Natural killer cell treated with Interleukin-12 subunit alpha and Interleukin-12 subunit beta and Interleukin-15 and Interleukin-18, amount 100 ng/mL, for 72 hours (primary cell): Measurements from ENCODE around the gene NFKB2. TPM values are rescaled to one million over a fixed set of nuclear protein-coding genes. Genes with fewer than 3 reads are reported as not detected.

Experiments
- ATAC-seq, 2 donors: fragments of 150-1000 bp; cut with Tn5 transposase in 1 of 2; sonication (Bioruptor Pico), chemical (Tn5 transposase) in 1 of 2; 2 replicates each; pipeline ENCODE4 v1.10.0; 2021
- DNase-seq: peaks from one replicate; pipeline ENCODE4 v3.0.0; 2022; ENCODE audit warnings: low spot score
- H3K27ac Mint-ChIP-seq, 2 donors: 1 replicate in 1 of 2; 2 replicates in 1 of 2; pipeline ENCODE4 v1.8.0; 2022; ENCODE audit warnings: mixed read lengths in 2 of 2, mild to moderate bottlenecking in 1 of 2, moderate library complexity in 1 of 2
- H3K27me3 Mint-ChIP-seq, 2 donors: 1 replicate in 1 of 2; 2 replicates in 1 of 2; pipeline ENCODE4 v1.8.0; 2022; ENCODE audit warnings: mixed read lengths in 2 of 2
- H3K36me3 Mint-ChIP-seq: one replicate; pipeline ENCODE4 v1.8.0; 2022; ENCODE audit warnings: mixed read lengths
- H3K4me1 Mint-ChIP-seq, 2 donors: 1 replicate in 1 of 2; 2 replicates in 1 of 2; pipeline ENCODE4 v1.8.0; 2022; ENCODE audit warnings: low read depth in 2 of 2, mixed read lengths in 2 of 2, mild to moderate bottlenecking in 1 of 2
- H3K4me3 Mint-ChIP-seq: one replicate; pipeline ENCODE4 v1.8.0; 2022; ENCODE audit warnings: mixed read lengths
- H3K9me3 Mint-ChIP-seq: 2 replicates; pipeline ENCODE4 v1.8.0; 2022; ENCODE audit warnings: mixed read lengths
- total RNA-seq, 2 donors: library from RNA; stranded (reverse); gene quantifications; one replicate each; pipeline ENCODE4 v1.2.3, GENCODE V29; 2022

NFKB2 gene
- total RNA-seq, 2 donors from 2014 or later: 370 to 522 TPM

DNA sequence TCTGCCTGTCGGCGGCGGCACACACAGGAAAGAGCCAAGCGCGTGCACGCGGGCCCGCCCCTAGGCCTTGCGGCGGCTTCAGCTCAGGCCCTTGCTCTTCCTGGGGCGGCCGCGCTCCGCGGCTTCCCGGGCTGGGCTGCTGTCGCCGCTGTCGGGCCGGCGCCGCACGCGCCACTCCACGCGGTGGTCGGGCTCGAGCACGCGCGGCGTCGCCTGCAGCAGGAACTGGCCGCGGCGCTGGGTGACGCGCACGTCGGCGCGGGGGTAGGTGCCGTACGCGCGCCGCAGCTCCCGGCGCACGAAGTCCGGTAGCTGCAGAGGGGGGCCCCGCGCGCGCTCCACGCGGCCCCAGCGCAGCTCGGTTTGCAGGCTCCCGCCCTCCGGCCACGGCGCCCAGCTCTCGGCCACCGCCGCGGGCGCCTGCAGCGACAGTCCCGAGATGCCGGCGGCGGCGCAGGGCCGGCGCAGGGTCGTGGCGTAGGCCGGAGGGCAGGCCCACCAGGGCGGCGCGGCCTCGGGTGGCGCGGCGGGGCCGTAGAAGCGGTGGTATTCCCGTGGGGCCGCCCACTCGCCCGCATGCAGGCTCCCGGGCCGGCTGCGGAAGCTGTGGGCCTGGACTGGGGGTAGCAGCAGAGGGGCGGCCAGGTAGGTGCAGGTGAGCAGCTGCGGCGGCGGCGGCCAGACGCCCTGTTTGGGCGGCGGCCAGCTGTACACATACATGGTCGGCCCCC lies 55.0 kb downstream of the NFKB2 start:
- peaks cover 7% of the 10 kb centered on the region for H3K36me3 Mint-ChIP-seq
- ATAC-seq (peak; percentile 89 to 92), DNase-seq (peak; percentile 93)
- H3K27me3 Mint-ChIP-seq: no peaks in the 10 kb centered on the region
- peak overlapping the region; percentile 83 to 89 for H3K27ac Mint-ChIP-seq
- no peaks in the 10 kb centered on the region for H3K9me3 Mint-ChIP-seq
- peak overlapping the region; percentile 94 for H3K4me3 Mint-ChIP-seq
- peaks cover 19 to 26% of the 10 kb centered on the region in 2 donors for H3K4me1 Mint-ChIP-seq

- Mint-ChIP-seq H3K36me3 (peaks cover 7% of the 10 kb centered on the region), H3K27me3 (no peaks in the 10 kb centered on the region), H3K4me1 (peaks cover 19 to 26% of the 10 kb centered on the region in 2 donors), H3K4me3 (peak within 1 kb of the TSS; percentile 81), H3K9me3 (no peaks in the 10 kb centered on the region), H3K27ac (peak within 1 kb of the TSS; percentile 89 to 93)
- no peak for ATAC-seq
- no peak for DNase-seq
These were observed 55.8 kb downstream of the NFKB2 start, which contains the start of gene C10orf95 for GRCh38 chr10:102451105-102451969. TSS of gene C10orf95 (minus strand) at chr10:102451543. CDS start at chr10:102451093, 450 bp downstream.

Other genes starting within 250 kb of the NFKB2 start
- gene NOLC1, start 243.3 kb upstream of the NFKB2 start, total RNA-seq: 100 to 1,000 TPM in 1 of 2 donors, 10 to 100 TPM in 1; 98.9 to 172 TPM
- not detected for gene ELOVL3, start 169.4 kb upstream of the NFKB2 start, total RNA-seq
- gene PITX3, start 154.2 kb upstream of the NFKB2 start, total RNA-seq: not detected
- gene GBF1, start 150.2 kb upstream of the NFKB2 start, total RNA-seq: 10 to 100 TPM; 63.2 to 65.3 TPM
- 1 to 10 TPM; 2.3 to 7.6 TPM for gene PSD, start 23.1 kb downstream of the NFKB2 start, total RNA-seq
- gene FBXL15, start 25.1 kb downstream of the NFKB2 start, total RNA-seq: 10 to 100 TPM; 22.0 to 23.7 TPM
- 10 to 100 TPM; 39.8 to 58.5 TPM for gene CUEDC2, start 36.9 kb downstream of the NFKB2 start, total RNA-seq
- gene C10orf95, start 55.8 kb downstream of the NFKB2 start, total RNA-seq: under 1 TPM in 1 of 2 donors, not detected in 1; 0.98 TPM
- 100 to 1,000 TPM in 1 of 2 donors, 10 to 100 TPM in 1; 84.5 to 108 TPM for gene ACTR1A, start 107.0 kb downstream of the NFKB2 start, total RNA-seq
- gene SUFU, start 108.3 kb downstream of the NFKB2 start, total RNA-seq: 10 to 100 TPM in 1 of 2 donors, 1 to 10 TPM in 1; 6.8 to 10.9 TPM
- 10 to 100 TPM; 50.2 to 78.5 TPM for gene TRIM8, start 248.8 kb downstream of the NFKB2 start, total RNA-seq